SU-DHL-6 (cell line): ENCODE data around the gene KIF5B.
"Not testable (repeated sequence)": the region's sequence is repeated elsewhere in the genome, so short reads cannot be mapped to it uniquely, and the experiment has no call there.

Experiments used
- H2AFZ ChIP-seq: fragments of 200-600 bp; sonication (generic); 2 replicates; pipeline ENCODE4 v1.6.1; 2014; ENCODE audit warnings: low read depth, mild to moderate bottlenecking, moderate library complexity, mixed read lengths, antibody characterized with exemption, low read length; ENCODE audit not compliant: severe bottlenecking
- H3F3A ChIP-seq: fragments of 200-600 bp; shearing (Covaris generic); 2 replicates; pipeline ENCODE4 v1.6.0; 2016; ENCODE audit warnings: antibody characterized with exemption, mild to moderate bottlenecking; ENCODE audit not compliant: insufficient read depth
- H3K27ac ChIP-seq: fragments of 200-600 bp; sonication (generic); 2 replicates; pipeline ENCODE4 v1.5.1; 2016; ENCODE audit warnings: low read depth, mild to moderate bottlenecking, low read length, moderate library complexity, mixed read lengths
- H3K27me3 ChIP-seq: fragments of 200-600 bp; sonication (generic), shearing (Covaris generic); 2 replicates; pipeline ENCODE4 v1.6.0; 2014; ENCODE audit warnings: mild to moderate bottlenecking, low read length
- H3K36me3 ChIP-seq: fragments of 200-600 bp; sonication (generic); 2 replicates; pipeline ENCODE4 v1.6.1; 2014; ENCODE audit warnings: mild to moderate bottlenecking, low read length, mixed read lengths
- H3K4me2 ChIP-seq: fragments of 300-600, 200-600 bp; shearing (Covaris generic), sonication (generic); 2 replicates; pipeline ENCODE4 v1.6.0; 2014; ENCODE audit warnings: low read length, low read depth, mild to moderate bottlenecking; ENCODE audit not compliant: poor library complexity, severe bottlenecking
- H3K4me3 ChIP-seq: fragments of 200-600 bp; sonication (generic); 2 replicates; pipeline ENCODE4 v1.5.1; 2014; ENCODE audit warnings: antibody characterized with exemption, low read length, mild to moderate bottlenecking, mixed read lengths; ENCODE audit not compliant: insufficient read depth, poor library complexity, severe bottlenecking
- H3K79me2 ChIP-seq: fragments of 200-600 bp; sonication (generic); 2 replicates; pipeline ENCODE4 v1.6.1; 2014; ENCODE audit warnings: mild to moderate bottlenecking, low read length, moderate library complexity; ENCODE audit not compliant: insufficient read depth
- H3K9ac ChIP-seq: fragments of 200-600 bp; sonication (generic); 2 replicates; pipeline ENCODE4 v1.7.0; 2014; ENCODE audit warnings: mild to moderate bottlenecking, low read length
- H3K9me2 ChIP-seq: fragments of 200-600 bp; sonication (generic); replicated peaks from 2 replicates; pipeline ENCODE4 v1.6.1; 2014; ENCODE audit warnings: low read length; ENCODE audit not compliant: insufficient read depth
- H3K9me3 ChIP-seq: fragments of 200-600 bp; sonication (generic); 2 replicates; pipeline ENCODE4 v1.6.1; 2014; ENCODE audit warnings: low read length, mixed read lengths; ENCODE audit not compliant: insufficient read depth
- H4K20me1 ChIP-seq: fragments of 200-600 bp; sonication (generic); 2 replicates; pipeline ENCODE4 v1.6.1; 2014; ENCODE audit warnings: low read depth, mild to moderate bottlenecking, antibody characterized with exemption, low read length, moderate library complexity, mixed read lengths
- CTCF ChIP-seq: fragments of 200-600 bp; sonication (generic); IDR thresholded peaks from one replicate; pipeline ENCODE4 v1.5.1; 2017; ENCODE audit warnings: antibody characterized with exemption, mild to moderate bottlenecking, low read length, moderate library complexity; ENCODE audit not compliant: insufficient read depth, poor library complexity, severe bottlenecking
- EZH2phosphoT487 ChIP-seq: fragments of 200-600 bp; sonication (generic), shearing (Covaris generic); conservative IDR thresholded peaks from 2 replicates; pipeline ENCODE4 v1.6.1; 2018; ENCODE audit warnings: mild to moderate bottlenecking, antibody characterized with exemption, low read length, moderate library complexity, mixed read lengths

Gene KIF5B

GRCh38 chr10:31982111-31982510, 74.1 kb downstream of the KIF5B start:
- no peak for TF ChIP-seq EZH2phosphoT487
- no peak for TF ChIP-seq CTCF
- no peak overlapping the region for H3K4me2 ChIP-seq

GRCh38 chr10:31980471-31980870, 75.8 kb downstream of the KIF5B start:
- no peak overlapping the region for H3K27ac ChIP-seq
- H3K36me3 ChIP-seq, result no peaks in the 10 kb centered on the region
- no peaks in the 10 kb centered on the region for H3K9me2 ChIP-seq
- H3K9ac ChIP-seq, result no peak overlapping the region
- no peak overlapping the region for H3K4me3 ChIP-seq
- H3K9me3 ChIP-seq, result no peaks in the 10 kb centered on the region
- TF ChIP-seq EZH2phosphoT487 (no peak), CTCF (no peak)
- no peaks in the 10 kb centered on the region for H3F3A ChIP-seq
- H3K27me3 ChIP-seq, result no peaks in the 10 kb centered on the region
- H2AFZ ChIP-seq, result no peak overlapping the region
- H3K4me2 ChIP-seq, result no peak overlapping the region
- H4K20me1 ChIP-seq, result no peaks in the 10 kb centered on the region
- no peaks in the 10 kb centered on the region for H3K79me2 ChIP-seq

More at GRCh38 chr10:31982111-31982510, 74.1 kb downstream of the KIF5B start:
- no peaks in the 10 kb centered on the region for H3K9me3 ChIP-seq
- H2AFZ ChIP-seq, result no peak overlapping the region
- no peaks in the 10 kb centered on the region for H3K79me2 ChIP-seq
- H3K27ac ChIP-seq, result no peak overlapping the region
- H3K4me3 ChIP-seq, result no peak overlapping the region
- H3K27me3 ChIP-seq, result no peaks in the 10 kb centered on the region
- no peaks in the 10 kb centered on the region for H3K36me3 ChIP-seq
- H4K20me1 ChIP-seq, result no peaks in the 10 kb centered on the region
- H3F3A ChIP-seq, result no peaks in the 10 kb centered on the region
- no peaks in the 10 kb centered on the region for H3K9me2 ChIP-seq
- H3K9ac ChIP-seq, result no peak overlapping the region

- H3K27me3 ChIP-seq, H3F3A ChIP-seq, H3K4me2 ChIP-seq, H3K27ac ChIP-seq, H3K4me3 ChIP-seq, H3K9ac ChIP-seq, H3K9me2 ChIP-seq, H2AFZ ChIP-seq, H3K79me2 ChIP-seq, H3K36me3 ChIP-seq, H3K9me3 ChIP-seq, H4K20me1 ChIP-seq: not testable (repeated sequence)
These were observed 77.2 kb downstream of the KIF5B start for GRCh38 chr10:31979071-31979470.

GRCh38 chr10:31978156-31978483, 78.1 kb downstream of the KIF5B start:
- no peak overlapping the region for H3K27ac ChIP-seq
- H3K9me3 ChIP-seq, result no peaks in the 10 kb centered on the region
- no peaks in the 10 kb centered on the region for H4K20me1 ChIP-seq
- no peak overlapping the region for H3K4me2 ChIP-seq
- TF ChIP-seq EZH2phosphoT487 (no peak), CTCF (no peak)
- H3F3A ChIP-seq, result no peaks in the 10 kb centered on the region
- H2AFZ ChIP-seq, result no peak overlapping the region
- no peak overlapping the region for H3K4me3 ChIP-seq
- H3K36me3 ChIP-seq, result no peaks in the 10 kb centered on the region
- H3K9ac ChIP-seq, result no peak overlapping the region
- no peaks in the 10 kb centered on the region for H3K79me2 ChIP-seq
- H3K27me3 ChIP-seq, result no peaks in the 10 kb centered on the region
- no peaks in the 10 kb centered on the region for H3K9me2 ChIP-seq
